ENCODE data around the gene LHFPL2.

DNA sequence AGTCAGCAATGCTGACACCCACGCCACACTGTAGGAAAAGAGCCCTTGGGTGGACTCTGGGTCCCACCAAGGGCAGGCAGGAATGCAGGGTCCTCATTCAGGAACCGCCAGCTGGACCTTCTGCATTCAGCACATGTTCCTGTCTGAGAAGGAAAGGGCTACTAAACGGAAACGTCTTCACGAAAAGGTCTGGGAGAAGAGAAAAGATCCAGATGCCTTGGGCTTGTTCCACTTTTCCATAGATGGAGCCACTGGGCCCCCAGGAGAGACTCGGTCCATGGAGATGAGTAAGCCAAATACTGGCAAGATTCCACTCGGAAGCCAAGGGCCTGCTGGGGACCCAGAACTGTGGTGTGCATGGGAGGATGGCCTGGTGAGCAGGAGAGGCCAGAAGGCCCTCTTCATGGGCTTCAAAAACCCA lies 38.4 kb downstream of the LHFPL2 start:
- no peak for TF ChIP-seq POLR2A (IDR thresholded peaks at IDR 0.05)
- TF ChIP-seq, protein P1, sequence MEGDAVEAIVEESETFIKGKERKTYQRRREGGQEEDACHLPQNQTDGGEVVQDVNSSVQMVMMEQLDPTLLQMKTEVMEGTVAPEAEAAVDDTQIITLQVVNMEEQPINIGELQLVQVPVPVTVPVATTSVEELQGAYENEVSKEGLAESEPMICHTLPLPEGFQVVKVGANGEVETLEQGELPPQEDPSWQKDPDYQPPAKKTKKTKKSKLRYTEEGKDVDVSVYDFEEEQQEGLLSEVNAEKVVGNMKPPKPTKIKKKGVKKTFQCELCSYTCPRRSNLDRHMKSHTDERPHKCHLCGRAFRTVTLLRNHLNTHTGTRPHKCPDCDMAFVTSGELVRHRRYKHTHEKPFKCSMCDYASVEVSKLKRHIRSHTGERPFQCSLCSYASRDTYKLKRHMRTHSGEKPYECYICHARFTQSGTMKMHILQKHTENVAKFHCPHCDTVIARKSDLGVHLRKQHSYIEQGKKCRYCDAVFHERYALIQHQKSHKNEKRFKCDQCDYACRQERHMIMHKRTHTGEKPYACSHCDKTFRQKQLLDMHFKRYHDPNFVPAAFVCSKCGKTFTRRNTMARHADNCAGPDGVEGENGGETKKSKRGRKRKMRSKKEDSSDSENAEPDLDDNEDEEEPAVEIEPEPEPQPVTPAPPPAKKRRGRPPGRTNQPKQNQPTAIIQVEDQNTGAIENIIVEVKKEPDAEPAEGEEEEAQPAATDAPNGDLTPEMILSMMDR (IDR thresholded peaks at IDR 0.05), result no peak

All from esophagus squamous epithelium (tissue), 4 donors.